ENCODE data around the gene CYSTM1. TPM values are rescaled to one million over a fixed set of nuclear protein-coding genes. Genes with fewer than 3 reads are reported as not detected.

CYSTM1 gene
- total RNA-seq, 2 donors from 2014 or later, result 7.8 to 8.8 TPM

DNA sequence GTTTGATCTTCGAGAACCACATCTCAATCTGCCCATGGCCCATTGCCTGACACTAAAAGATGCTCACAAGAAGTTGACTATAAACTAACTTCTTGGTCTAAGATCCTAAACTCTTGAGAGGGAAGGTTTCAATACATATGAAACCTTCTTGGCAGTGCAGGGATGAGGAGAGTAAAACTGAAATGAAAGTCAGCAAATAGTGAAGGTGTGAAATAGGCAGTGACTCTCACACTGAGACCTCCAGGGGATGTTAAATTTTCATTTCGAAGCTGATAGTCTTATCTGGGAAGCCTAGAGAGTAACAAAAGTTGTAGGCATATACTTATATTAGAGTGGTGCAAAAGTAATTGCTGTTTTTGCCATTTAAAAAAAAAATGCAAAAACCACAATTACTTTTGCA lies 974 bp upstream of the CYSTM1 start:
- Mint-ChIP-seq H3K36me3 (ENCODE audit: low read depth) (peaks cover 7% of the 10 kb centered on the region), H3K27me3 (no peaks in the 10 kb centered on the region), H3K4me1 (peaks cover 9% of the 10 kb centered on the region), H3K4me3 (peak overlapping the region; percentile 95), H3K27ac (peak overlapping the region; percentile 91)
- peaks cover 2% of the 10 kb centered on the region for H3K9me3 ChIP-seq (ENCODE audit: control insufficient read depth, low read length, poor library complexity, severe bottlenecking)
- DNase-seq (no peak), ATAC-seq (no peak)

DNA sequence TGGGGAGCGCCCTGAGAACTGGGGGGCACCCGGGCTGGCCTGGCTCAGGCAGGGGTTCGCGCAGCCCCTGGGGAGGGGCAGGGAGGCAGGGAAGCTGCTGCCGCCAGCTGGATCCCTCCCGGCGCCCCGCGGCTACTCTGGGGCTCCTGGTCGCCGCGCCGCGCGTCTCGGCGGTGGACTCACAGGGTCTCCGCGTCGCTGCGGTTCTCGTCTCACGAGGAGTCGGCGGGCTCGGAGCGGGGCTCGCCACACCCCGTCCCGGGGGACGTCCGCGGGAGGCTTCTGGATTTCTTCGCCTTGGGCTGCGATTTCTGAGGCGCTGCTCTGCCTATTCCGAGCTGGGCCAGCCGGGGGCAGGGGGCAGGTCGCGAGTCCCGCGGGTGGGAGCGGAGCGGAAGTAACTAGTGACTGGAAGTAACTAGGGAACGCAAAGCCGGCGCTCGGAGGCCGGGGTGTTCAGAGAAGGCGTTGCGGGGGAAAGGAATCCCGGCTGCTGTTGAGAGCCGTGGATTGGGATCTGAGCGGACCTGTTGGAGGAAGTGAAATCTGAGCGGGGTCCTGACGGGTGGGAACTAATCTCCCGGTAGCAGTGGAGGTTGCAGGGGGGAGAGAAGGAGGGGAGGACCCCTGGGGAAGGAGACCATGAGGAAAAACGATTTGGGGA lies 511 bp downstream of the CYSTM1 start:
- peaks cover 7% of the 10 kb centered on the region for H3K36me3 Mint-ChIP-seq (ENCODE audit: low read depth)
- H3K4me1 Mint-ChIP-seq, result peaks cover 9% of the 10 kb centered on the region
- peak overlapping the region; percentile 95 for H3K4me3 Mint-ChIP-seq
- DNase-seq, result peak; percentile 24 to 54 (median 40)
- H3K27me3 Mint-ChIP-seq, result no peaks in the 10 kb centered on the region
- peak; percentile 43 for ATAC-seq
- peaks cover 2% of the 10 kb centered on the region for H3K9me3 ChIP-seq (ENCODE audit: control insufficient read depth, low read length, poor library complexity, severe bottlenecking)
- H3K27ac Mint-ChIP-seq, result peak overlapping the region; percentile 91

DNA sequence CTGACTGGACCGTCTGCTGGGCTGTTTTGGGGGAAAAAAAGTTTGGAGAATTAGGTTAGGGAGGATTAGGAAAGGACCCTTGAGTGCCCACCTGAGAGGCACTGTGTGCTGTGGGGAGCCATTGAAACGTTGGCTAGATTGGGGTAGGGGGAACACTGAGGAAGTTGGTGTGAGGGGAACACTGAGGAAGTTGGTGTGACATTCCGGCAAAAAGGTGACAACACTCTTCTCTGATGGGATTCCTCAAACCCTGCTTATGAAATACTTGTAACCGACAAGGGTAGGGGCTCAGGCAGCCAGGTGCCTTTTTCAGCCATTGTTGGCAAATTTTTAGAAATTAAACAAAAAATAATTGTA lies 1.0 kb downstream of the CYSTM1 start:
- ATAC-seq (no peak), DNase-seq (no peak)
- H3K27me3 Mint-ChIP-seq, result no peaks in the 10 kb centered on the region
- peak overlapping the region; percentile 91 for H3K27ac Mint-ChIP-seq
- H3K4me3 Mint-ChIP-seq, result peak overlapping the region; percentile 95
- H3K36me3 Mint-ChIP-seq (ENCODE audit: low read depth), result peaks cover 7% of the 10 kb centered on the region
- H3K4me1 Mint-ChIP-seq, result peaks cover 11% of the 10 kb centered on the region
- peaks cover 2% of the 10 kb centered on the region for H3K9me3 ChIP-seq (ENCODE audit: control insufficient read depth, low read length, poor library complexity, severe bottlenecking)

DNA sequence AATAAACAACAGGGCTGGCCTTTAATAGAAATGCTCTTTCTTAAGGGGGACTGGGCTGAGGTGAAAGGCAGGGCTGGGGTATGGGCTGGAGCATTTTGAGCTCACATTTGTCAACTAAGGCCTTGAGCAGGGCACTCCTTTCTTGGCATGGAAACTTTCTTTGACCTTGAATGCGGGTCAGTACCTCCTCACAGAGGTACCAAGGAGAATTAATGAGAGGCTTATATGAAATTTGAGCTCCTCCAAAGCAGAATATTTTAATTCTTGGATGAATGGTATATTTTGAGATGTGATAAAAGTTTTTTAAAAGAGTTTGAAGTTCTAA lies 3.1 kb downstream of the CYSTM1 start:
- peaks cover 11% of the 10 kb centered on the region for H3K4me1 Mint-ChIP-seq
- H3K36me3 Mint-ChIP-seq (ENCODE audit: low read depth), result peaks cover 3% of the 10 kb centered on the region
- H3K27ac Mint-ChIP-seq, result no peak overlapping the region
- no peak for DNase-seq
- H3K27me3 Mint-ChIP-seq, result no peaks in the 10 kb centered on the region
- no peaks in the 10 kb centered on the region for H3K9me3 ChIP-seq (ENCODE audit: control insufficient read depth, low read length, poor library complexity, severe bottlenecking)
- no peak for ATAC-seq
- H3K4me3 Mint-ChIP-seq, result no peak overlapping the region

DNA sequence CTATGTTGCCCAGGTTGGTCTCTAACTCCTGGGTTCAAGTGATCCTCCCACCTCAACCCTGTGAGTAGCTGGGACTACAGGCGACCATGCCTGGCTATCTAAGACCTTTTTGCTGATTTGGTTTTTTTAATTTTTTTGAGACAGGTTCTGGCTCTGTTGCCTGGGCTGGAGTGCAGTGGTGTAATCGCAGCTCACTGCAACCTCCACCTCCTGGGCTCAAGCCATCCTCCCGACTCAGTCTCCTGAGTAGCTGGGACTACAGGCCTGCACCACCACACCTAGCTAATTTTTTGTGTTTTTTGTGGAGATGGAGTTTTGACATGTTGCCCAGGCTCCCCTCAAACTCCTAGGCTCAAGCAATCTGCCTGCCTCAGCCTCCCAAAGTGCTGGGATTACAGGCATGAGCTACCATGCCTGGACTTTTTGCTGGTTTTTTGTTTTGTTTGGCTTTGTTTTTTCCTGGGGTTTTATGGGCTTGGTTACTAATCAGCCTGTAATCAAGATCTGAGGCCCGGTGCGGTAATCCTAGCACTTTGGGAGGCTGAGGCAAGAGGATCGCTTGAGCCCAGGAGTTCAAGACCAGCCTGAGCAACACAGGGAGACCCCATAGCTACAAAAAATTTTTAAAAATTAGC lies 3.6 kb downstream of the CYSTM1 start:
- Mint-ChIP-seq H3K27ac (no peak overlapping the region), H3K4me1 (peaks cover 11% of the 10 kb centered on the region), H3K36me3 (ENCODE audit: low read depth) (peaks cover 3% of the 10 kb centered on the region), H3K4me3 (no peak overlapping the region), H3K27me3 (no peaks in the 10 kb centered on the region)
- no peaks in the 10 kb centered on the region for H3K9me3 ChIP-seq (ENCODE audit: control insufficient read depth, low read length, poor library complexity, severe bottlenecking)
- DNase-seq, result no peak
- ATAC-seq, result no peak

DNA sequence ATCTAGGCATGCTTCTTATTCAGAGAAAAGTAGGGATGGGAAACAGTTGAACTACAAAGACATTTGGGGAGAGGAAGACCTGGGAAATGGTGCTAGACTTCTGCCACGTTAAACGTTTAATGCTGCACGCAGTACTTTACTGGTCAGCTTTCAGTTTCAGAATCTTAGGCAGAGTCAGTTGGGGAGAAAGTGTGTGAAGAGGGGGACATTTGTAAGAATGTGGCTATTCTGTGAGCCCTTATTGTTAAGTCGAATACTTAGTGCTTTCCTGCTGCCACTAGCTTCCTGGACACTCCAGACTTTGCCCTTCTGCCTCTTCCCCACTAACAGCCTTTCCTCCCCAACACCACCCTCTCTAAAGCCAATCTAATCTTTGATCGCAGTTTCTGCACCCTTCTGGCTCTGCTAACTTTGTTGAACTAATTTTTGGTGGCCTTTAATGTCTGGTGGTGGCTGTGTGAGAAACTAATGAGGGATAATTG lies 6.1 kb downstream of the CYSTM1 start:
- ATAC-seq (no peak), DNase-seq (no peak)
- no peaks in the 10 kb centered on the region for H3K9me3 ChIP-seq (ENCODE audit: control insufficient read depth, low read length, poor library complexity, severe bottlenecking)
- H3K27ac Mint-ChIP-seq, result peak overlapping the region; percentile 71
- H3K36me3 Mint-ChIP-seq (ENCODE audit: low read depth), result no peaks in the 10 kb centered on the region
- H3K27me3 Mint-ChIP-seq, result no peaks in the 10 kb centered on the region
- H3K4me3 Mint-ChIP-seq, result no peak overlapping the region
- peaks cover 3% of the 10 kb centered on the region for H3K4me1 Mint-ChIP-seq

DNA sequence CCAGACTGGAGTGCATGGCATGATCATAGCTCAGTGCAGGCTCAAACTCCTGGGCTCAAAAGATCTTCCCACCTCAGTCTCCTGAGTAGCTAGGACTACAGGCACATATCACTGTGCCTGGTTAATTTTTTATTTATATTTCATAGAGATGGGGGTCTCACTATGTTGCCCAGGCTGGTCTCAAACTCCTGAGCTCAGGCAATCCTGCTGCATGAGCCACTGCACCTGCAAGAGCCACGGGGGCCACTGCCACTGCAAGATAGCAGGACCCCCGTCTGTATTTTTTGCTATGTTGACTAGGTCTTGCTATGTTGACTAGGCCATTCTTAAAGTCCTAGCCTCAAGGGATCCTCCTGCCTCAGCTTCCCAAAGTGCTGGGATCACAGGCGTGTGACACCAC lies 6.5 kb downstream of the CYSTM1 start:
- peak overlapping the region; percentile 71 for H3K27ac Mint-ChIP-seq
- DNase-seq, result no peak
- no peak overlapping the region for H3K4me3 Mint-ChIP-seq
- no peaks in the 10 kb centered on the region for H3K36me3 Mint-ChIP-seq (ENCODE audit: low read depth)
- H3K4me1 Mint-ChIP-seq, result peaks cover 3% of the 10 kb centered on the region
- H3K9me3 ChIP-seq (ENCODE audit: control insufficient read depth, low read length, poor library complexity, severe bottlenecking), result no peaks in the 10 kb centered on the region
- H3K27me3 Mint-ChIP-seq, result no peaks in the 10 kb centered on the region
- no peak for ATAC-seq

DNA sequence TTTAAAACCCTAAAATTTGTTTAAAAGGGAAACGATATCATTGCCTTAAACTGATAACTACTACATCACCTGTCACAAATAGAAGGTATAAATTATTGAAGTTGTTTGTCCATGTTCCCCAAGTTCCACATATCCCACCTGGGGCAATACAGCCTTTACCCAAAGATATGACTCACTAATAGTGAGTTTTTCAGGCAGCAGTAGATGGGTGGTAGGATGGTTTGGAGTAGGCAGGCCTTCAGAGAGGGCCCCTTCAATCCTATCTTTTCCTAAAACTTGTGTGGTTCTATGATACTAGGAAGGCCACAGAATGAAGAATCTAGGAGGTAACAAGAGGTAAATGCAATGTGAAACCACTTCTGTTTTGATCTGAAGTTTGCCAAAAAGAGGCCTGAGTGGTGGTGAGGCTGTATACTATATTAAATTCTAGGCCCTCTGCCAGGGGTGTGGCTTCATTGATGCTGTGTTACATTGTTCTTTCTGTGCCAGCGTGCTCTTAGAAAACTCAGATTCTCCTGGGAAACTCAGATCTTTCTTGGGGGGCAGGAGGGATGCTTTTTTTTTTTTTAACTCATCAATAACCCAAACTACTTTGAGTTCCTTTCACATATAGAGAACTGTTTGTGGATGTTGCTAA lies 7.2 kb downstream of the CYSTM1 start:
- H3K4me1 Mint-ChIP-seq, result peaks cover 3% of the 10 kb centered on the region
- ATAC-seq, result no peak
- no peaks in the 10 kb centered on the region for H3K9me3 ChIP-seq (ENCODE audit: control insufficient read depth, low read length, poor library complexity, severe bottlenecking)
- no peak for DNase-seq
- no peaks in the 10 kb centered on the region for H3K36me3 Mint-ChIP-seq (ENCODE audit: low read depth)
- no peaks in the 10 kb centered on the region for H3K27me3 Mint-ChIP-seq
- H3K27ac Mint-ChIP-seq, result peak overlapping the region; percentile 71
- no peak overlapping the region for H3K4me3 Mint-ChIP-seq

DNA sequence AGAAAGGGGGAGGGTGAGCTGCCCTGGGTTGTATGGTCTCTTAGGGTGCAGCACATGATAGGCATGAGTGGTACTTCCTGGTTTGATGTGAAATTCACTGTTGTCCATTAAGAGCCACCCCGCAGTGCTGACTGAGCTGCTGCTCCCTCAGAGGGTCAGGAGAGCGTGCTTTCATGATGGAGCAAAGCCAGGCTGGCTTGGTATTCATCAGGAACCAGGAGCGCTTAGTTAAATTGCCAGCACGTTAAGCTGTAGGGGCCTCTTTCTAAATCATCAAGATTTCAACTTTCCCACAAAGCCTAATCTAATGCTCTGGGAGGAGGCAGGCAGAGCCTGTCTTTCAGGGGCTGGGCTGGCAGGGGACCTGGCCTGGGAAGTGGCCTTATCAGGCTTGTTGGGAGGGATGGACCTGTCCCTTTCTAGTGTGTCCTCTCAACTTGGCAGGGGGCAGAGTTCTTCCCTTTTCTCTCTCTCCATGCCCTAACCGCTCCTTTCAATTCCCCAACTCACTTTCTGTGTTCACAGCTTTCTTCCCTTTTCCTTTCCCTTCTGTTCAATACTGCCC lies 7.9 kb downstream of the CYSTM1 start:
- H3K27me3 Mint-ChIP-seq, result no peaks in the 10 kb centered on the region

DNA sequence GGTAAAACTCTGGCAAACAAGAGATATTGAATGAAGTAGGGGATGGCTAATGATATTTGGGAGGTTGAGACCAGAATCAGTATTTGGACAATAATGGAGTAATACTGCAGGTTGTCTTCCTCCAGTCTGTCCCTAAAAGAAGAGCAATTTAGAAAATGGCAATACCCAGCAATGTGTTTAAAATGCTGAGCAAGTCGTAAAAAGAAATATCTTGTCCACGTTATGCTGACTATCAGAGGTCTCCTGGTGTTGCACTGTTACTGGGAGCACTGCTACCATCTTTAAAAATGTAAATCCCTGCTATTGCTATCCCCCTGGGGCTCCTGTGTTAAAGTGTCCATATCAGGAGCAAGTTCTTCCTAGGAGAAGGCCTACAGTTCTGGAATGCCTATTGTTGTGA lies 10.4 kb downstream of the CYSTM1 start:
- H3K4me3 Mint-ChIP-seq, result no peak overlapping the region
- H3K4me1 Mint-ChIP-seq, result peaks cover 3% of the 10 kb centered on the region
- H3K9me3 ChIP-seq (ENCODE audit: control insufficient read depth, low read length, poor library complexity, severe bottlenecking), result no peaks in the 10 kb centered on the region
- no peaks in the 10 kb centered on the region for H3K36me3 Mint-ChIP-seq (ENCODE audit: low read depth)
- no peak overlapping the region for H3K27ac Mint-ChIP-seq
- no peak for ATAC-seq
- DNase-seq, result no peak
- no peaks in the 10 kb centered on the region for H3K27me3 Mint-ChIP-seq

More for the DNA sequence above, 7.9 kb downstream of the CYSTM1 start:
- H3K9me3 ChIP-seq (ENCODE audit: control insufficient read depth, low read length, poor library complexity, severe bottlenecking), result no peaks in the 10 kb centered on the region
- ATAC-seq (no peak), DNase-seq (no peak)
- H3K36me3 Mint-ChIP-seq (ENCODE audit: low read depth), result no peaks in the 10 kb centered on the region
- peaks cover 3% of the 10 kb centered on the region for H3K4me1 Mint-ChIP-seq
- H3K27ac Mint-ChIP-seq, result no peak overlapping the region
- H3K4me3 Mint-ChIP-seq, result no peak overlapping the region

DNA sequence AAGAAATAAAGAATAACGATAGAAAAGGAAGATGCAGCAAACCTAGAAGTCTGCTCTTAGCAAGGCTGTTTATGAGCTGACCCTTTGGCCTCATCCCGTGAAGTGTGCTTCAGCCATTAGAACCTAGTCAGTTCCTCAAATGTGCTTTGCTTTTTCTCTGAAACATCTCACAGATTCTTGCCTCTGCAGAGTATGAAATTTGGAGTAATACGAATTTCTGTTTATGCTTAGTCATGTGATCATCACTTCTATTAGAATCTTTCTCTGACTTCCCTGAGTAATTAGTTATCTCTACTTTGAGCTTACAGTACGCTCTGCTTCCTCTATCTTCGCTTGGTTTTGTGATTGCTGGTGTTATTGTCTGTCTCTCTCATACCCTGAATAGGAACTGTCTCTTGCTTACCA lies 11.3 kb downstream of the CYSTM1 start:
- ATAC-seq (no peak), DNase-seq (no peak)
- no peaks in the 10 kb centered on the region for H3K4me1 Mint-ChIP-seq
- no peaks in the 10 kb centered on the region for H3K36me3 Mint-ChIP-seq (ENCODE audit: low read depth)
- no peak overlapping the region for H3K4me3 Mint-ChIP-seq
- H3K27ac Mint-ChIP-seq, result no peak overlapping the region
- no peaks in the 10 kb centered on the region for H3K27me3 Mint-ChIP-seq
- no peaks in the 10 kb centered on the region for H3K9me3 ChIP-seq (ENCODE audit: control insufficient read depth, low read length, poor library complexity, severe bottlenecking)

DNA sequence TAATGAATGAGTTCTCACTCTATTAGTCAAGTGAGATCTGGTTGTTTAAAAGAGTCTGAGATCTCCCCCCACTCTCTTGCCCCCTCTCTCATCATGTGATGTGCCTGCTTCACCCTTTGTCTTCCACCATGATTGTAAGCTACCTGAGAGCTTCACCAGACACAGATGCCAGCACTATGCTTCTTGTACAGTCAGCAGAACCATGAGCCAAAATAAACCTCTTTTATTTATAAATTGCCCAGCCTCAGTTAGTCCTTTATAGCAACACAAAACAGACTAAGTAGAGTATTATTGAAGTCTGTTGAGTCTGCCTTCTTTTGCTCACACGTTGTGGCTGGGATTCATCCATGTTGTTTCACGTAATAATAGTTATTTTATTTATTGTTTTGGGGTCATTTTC lies 14.3 kb downstream of the CYSTM1 start:
- ATAC-seq (no peak), DNase-seq (no peak)
- Mint-ChIP-seq H3K27ac (no peak overlapping the region), H3K27me3 (no peaks in the 10 kb centered on the region), H3K4me1 (no peaks in the 10 kb centered on the region), H3K4me3 (no peak overlapping the region), H3K36me3 (ENCODE audit: low read depth) (no peaks in the 10 kb centered on the region)
- no peaks in the 10 kb centered on the region for H3K9me3 ChIP-seq (ENCODE audit: control insufficient read depth, low read length, poor library complexity, severe bottlenecking)

DNA sequence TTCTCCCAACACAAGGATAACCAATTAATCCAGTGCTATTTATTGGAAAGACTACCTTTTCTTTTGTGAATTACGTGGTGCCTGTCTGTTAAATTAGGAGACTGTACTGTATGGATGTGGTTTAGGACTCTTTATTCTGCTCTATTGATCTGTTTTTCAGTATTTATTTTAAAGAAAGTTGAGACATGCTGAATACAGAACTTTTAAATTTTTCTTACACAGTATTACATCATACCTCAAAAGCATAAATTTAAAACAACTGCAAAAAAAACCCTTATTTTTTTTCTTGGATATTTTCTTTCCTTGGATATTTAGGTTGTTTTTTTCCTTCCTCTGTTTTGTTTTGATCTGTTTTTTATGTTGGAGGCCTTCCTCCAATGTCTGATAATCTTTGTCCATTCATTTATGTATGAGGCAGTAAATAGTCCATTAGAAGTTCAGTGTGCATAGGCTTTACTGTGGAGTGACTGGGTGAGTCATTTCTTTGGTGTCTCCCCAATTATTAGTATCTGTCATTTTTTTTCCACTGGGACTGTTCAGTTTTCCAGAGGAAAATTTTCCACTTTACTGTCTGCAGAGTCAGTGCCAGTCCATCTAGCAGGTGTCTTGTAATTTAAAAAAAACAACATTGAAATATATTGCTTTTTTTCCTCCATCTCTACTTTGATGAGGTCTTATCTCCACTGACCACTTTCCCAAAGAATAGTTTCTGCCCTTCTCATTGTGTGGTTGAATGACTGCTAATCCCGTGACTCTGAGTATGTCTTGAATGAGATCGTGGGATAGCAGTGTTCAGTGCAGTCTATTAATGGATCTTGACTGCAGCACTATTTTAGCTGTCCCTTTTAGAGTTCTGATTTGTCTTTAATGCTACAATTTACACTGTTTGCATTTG lies 15.2 kb downstream of the CYSTM1 start:
- H3K36me3 Mint-ChIP-seq (ENCODE audit: low read depth), result no peaks in the 10 kb centered on the region
- H3K9me3 ChIP-seq (ENCODE audit: control insufficient read depth, low read length, poor library complexity, severe bottlenecking), result no peaks in the 10 kb centered on the region
- no peaks in the 10 kb centered on the region for H3K27me3 Mint-ChIP-seq
- H3K4me3 Mint-ChIP-seq, result no peak overlapping the region
- DNase-seq (no peak), ATAC-seq (no peak)
- no peak overlapping the region for H3K27ac Mint-ChIP-seq
- no peaks in the 10 kb centered on the region for H3K4me1 Mint-ChIP-seq
